HepG2 (cell line): ENCODE results near the gene DHRS4L2. TPM values are rescaled to one million over a fixed set of nuclear protein-coding genes. Genes with fewer than 3 reads are reported as not detected.
"Not testable (repeated sequence)": the region's sequence is repeated elsewhere in the genome, so short reads cannot be mapped to it uniquely, and the experiment has no call there.

Source experiments
- ATAC-seq: fragments of 200-7000 bp; cut with Tn5 transposase; 3 replicates; pipeline ENCODE4 v1.9.1; 2020; ENCODE audit warnings: mild to moderate bottlenecking, moderate library complexity
- BruUV-seq: library from RNA; stranded (reverse); fragments of 400-500 nt; replicated peaks from 2 replicates; lab custom pipeline; 2021; lab: Mats Ljungman, UMichigan
- CTCF ChIA-PET: fragments of 300-600 bp; formaldehyde crosslinking; extraction: SDS; loops from one replicate; lab custom pipeline; 2021; ENCODE audit warnings: low total read pairs, inconsistent platforms, low intra/inter-chr PET ratio; lab: Yijun Ruan, JAX
- POLR2A ChIA-PET: fragments of 350-600 bp; sonication (Branson Sonifier 250); formaldehyde crosslinking; loops from one replicate; lab custom pipeline; 2020; ENCODE audit warnings: antibody characterized with exemption, inconsistent platforms; lab: Yijun Ruan, JAX
- DNase-seq: peaks from one replicate; pipeline ENCODE4 v3.0.0-alpha.2; 2015; ENCODE audit warnings: low spot score
- FAIRE-seq: peaks from 3 replicates; lab custom pipeline; 2011; peaks lifted over from hg19 to GRCh38; lab: Jason Lieb, UNC
- H2AFZ ChIP-seq: one replicate; pipeline ENCODE4 v1.6.1; 2011; ENCODE audit warnings: low read length, inconsistent platforms
- H3K27ac ChIP-seq: fragments of 300-600 bp; 3 replicates; pipeline ENCODE4 v1.8.0; 2011; ENCODE audit warnings: mixed run types, mild to moderate bottlenecking, mixed read lengths, low read length, inconsistent platforms; ENCODE audit not compliant: insufficient read depth; ENCODE audit errors: extremely low read length
- H3K27me3 ChIP-seq, 2 experiments: fragments of 200-600 bp in 1 of 2; 2 replicates in 1 of 2; 3 replicates in 1 of 2; pipeline versions ENCODE4 v1.6.0 to v1.8.0; 2011; ENCODE audit warnings: low read length in 2 of 2, mild to moderate bottlenecking in 2 of 2, moderate library complexity in 2 of 2, inconsistent platforms in 1 of 2; ENCODE audit not compliant: insufficient read depth in 2 of 2, control insufficient read depth in 1 of 2
- H3K36me3 ChIP-seq, 2 experiments: fragments of 200-600 bp in 1 of 2; replicated peaks in 1 of 2; 2 replicates in 1 of 2; 3 replicates in 1 of 2; pipeline versions ENCODE4 v1.5.1 to v1.8.0; 2011; ENCODE audit warnings: low read length in 2 of 2, inconsistent platforms in 1 of 2; ENCODE audit not compliant: insufficient read depth in 2 of 2, control insufficient read depth in 1 of 2
- H3K4me1 ChIP-seq: 2 replicates; pipeline ENCODE4 v1.5.1; 2012; ENCODE audit warnings: low read length, inconsistent platforms; ENCODE audit not compliant: insufficient read depth
- H3K4me2 ChIP-seq: 2 replicates; pipeline ENCODE4 v1.6.0; 2011; ENCODE audit warnings: low read depth, low read length, inconsistent platforms
- H3K4me3 ChIP-seq, 3 experiments: fragments of 200-600 bp in 1 of 3; sonication (generic), shearing (Covaris generic) in 1 of 3; replicated peaks in 1 of 3; 2 replicates each; pipeline ENCODE4 v1.5.1; 2011 to 2016; ENCODE audit warnings: low read length in 3 of 3, inconsistent platforms in 2 of 3, low read depth in 2 of 3, mild to moderate bottlenecking in 2 of 3, control low read depth in 1 of 3, mixed read lengths in 1 of 3; ENCODE audit not compliant: insufficient read depth in 1 of 3
- H3K79me2 ChIP-seq: one replicate; pipeline ENCODE4 v1.6.1; 2011; ENCODE audit warnings: low read length, inconsistent platforms; ENCODE audit not compliant: insufficient read depth
- H3K9ac ChIP-seq: 2 replicates; pipeline ENCODE4 v1.6.0; 2011; ENCODE audit warnings: mild to moderate bottlenecking, low read depth, low read length, inconsistent platforms; ENCODE audit not compliant: insufficient read depth
- H3K9me3 ChIP-seq: 2 replicates; pipeline ENCODE4 v1.5.1; 2012; ENCODE audit warnings: mild to moderate bottlenecking, low read length
- H4K20me1 ChIP-seq: 2 replicates; pipeline ENCODE4 v1.6.0; 2011; ENCODE audit warnings: inconsistent platforms, mild to moderate bottlenecking, low read length, moderate library complexity; ENCODE audit not compliant: insufficient read depth
- LCORL ChIP-seq, 2 experiments: fragments of 450-650 bp in 1 of 2; sonication (generic) in 1 of 2; formaldehyde crosslinking in 1 of 2; IDR thresholded peaks; 2 replicates each; pipeline versions ENCODE4 v1.5.0 to v1.6.1; 2017 to 2020; ENCODE audit warnings: antibody characterized with exemption in 1 of 2, missing genetic modification reagents in 1 of 2
- WGBS: methylation state at CpG from one replicate; pipeline ENCODE4 v1.1.6; 2017; ENCODE audit warnings: low lambda C conversion rate; 5-methylcytosine and 5-hydroxymethylcytosine counted together
- in situ Hi-C: cut with HindIII; loops from 2 replicates; pipeline ENCODE4 v1.10.0; 2017; ENCODE audit warnings: low pct_unique_long_range_greater_than_20kb; ENCODE audit not compliant: extremely low pct_ligation_motif_present
- intact Hi-C: fragments of 100-400 bp; cut with micrococcal nuclease; formaldehyde crosslinking; loops from one replicate; pipeline ENCODE4 v1.10.0; 2022; ENCODE audit not compliant: unreplicated experiment
- polyA plus RNA-seq, 8 experiments: library from polyadenylated mRNA; depleted of rRNA in 3 of 8; stranded (reverse) in 7 of 8; unstranded in 1 of 8; fragments of >200 nt; fragmentation: Illumina TruSeq in 4 of 8; extraction: Trizol in 4 of 8; gene quantifications; 2 replicates each; pipeline versions ENCODE4 v1.2.1 to v1.2.3, GENCODE V29; 2011 to 2016; ENCODE audit warnings: low read depth in 4 of 8, missing spikeins in 1 of 8, mixed read lengths in 1 of 8; ENCODE audit not compliant: insufficient read depth in 1 of 8
- total RNA-seq, 5 experiments: library from RNA; depleted of rRNA; stranded (reverse); fragments of >200 nt; fragmentation: Illumina TruSeq; extraction: Trizol; gene quantifications; 2 replicates each; pipeline ENCODE4 v1.2.3, GENCODE V29; 2016; ENCODE audit warnings: low read depth in 1 of 5

Gene DHRS4L2
- total and polyA plus RNA-seq, 2 of the 13 experiments (the other 11 are each of a cell fraction or from before 2014, with no cell fraction given) = 24.7 to 38.2 TPM

DNA sequence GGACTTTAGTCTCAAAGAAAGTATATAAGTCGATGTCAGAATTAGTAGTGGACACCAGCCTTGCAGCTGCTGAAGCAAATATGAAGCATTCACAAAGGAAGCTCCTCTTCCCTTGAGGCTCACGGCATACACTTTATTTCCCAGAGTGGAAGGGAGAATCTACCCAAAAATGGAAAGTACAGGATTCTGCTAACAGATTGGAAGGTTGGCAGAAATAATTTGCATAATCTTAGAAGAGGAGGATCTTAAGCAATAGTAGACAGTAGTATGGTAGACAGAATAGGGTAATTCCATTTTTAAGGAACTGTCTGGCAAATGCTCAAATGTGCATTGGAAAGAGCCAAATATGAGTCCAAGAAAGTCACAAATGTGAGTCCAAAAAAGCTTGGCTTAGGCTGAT is 32.9 kb upstream of the DHRS4L2 start:
- H4K20me1 ChIP-seq, H3K9ac ChIP-seq, H3K27me3 ChIP-seq, FAIRE-seq, H3K36me3 ChIP-seq, DNase-seq, H2AFZ ChIP-seq, H3K79me2 ChIP-seq, POLR2A ChIA-PET, BruUV-seq, H3K9me3 ChIP-seq, H3K27ac ChIP-seq, H3K4me2 ChIP-seq, in situ Hi-C loops, intact Hi-C loops, ATAC-seq, CTCF ChIA-PET, H3K4me3 ChIP-seq: not testable (repeated sequence)
- WGBS = 96% methylated on average over 2 of the region's 2 CpGs
- peaks cover 27% of the 10 kb centered on the region for H3K4me1 ChIP-seq

DNA sequence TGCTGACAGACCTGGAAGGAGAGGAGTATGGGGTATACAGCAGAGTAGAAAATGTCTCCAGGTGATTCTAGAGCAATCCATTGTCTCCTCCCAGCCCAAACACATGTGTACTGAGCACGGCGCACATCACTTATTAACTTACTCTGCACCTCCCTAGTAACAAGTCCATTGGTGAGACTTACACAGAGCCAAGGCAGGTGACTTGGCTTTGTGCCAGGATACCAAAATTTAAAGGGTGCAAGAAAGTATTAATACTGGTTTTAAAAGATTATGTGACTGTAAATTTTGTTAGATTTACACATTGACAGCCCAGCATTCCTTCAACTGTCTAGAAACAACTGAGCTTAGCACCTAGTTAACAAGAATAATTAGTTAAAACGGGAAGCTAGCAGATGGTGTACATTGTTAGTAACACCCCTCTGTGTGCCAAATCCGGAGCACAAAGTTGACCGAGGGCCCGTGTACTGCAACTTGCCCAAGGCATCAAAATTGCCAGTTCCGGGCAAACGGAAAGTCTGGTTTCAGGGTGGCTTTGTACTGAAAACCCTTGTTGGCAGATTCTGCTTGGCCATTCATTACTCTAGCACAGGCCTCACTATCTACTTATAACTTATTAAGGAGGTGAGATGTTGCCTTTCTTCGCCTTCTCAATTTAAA is 30.7 kb upstream of the DHRS4L2 start:
- H3K9me3 ChIP-seq; ATAC-seq; H3K27me3 ChIP-seq; CTCF ChIA-PET; H3K4me2 ChIP-seq; FAIRE-seq; H3K4me3 ChIP-seq; H3K79me2 ChIP-seq; POLR2A ChIA-PET; intact Hi-C loops; in situ Hi-C loops; H4K20me1 ChIP-seq; BruUV-seq; H3K36me3 ChIP-seq; H3K9ac ChIP-seq; H2AFZ ChIP-seq; H3K27ac ChIP-seq; DNase-seq; TF ChIP-seq LCORL (CRISPR knock-in tag; IDR thresholded peaks at IDR 0.05): not testable (repeated sequence)
- TF ChIP-seq LCORL (IDR thresholded peaks at IDR 0.05) = peak; percentile 95
- 97% methylated on average over 9 of the region's 9 CpGs for WGBS
- H3K4me1 ChIP-seq = peaks cover 10% of the 10 kb centered on the region

DNA sequence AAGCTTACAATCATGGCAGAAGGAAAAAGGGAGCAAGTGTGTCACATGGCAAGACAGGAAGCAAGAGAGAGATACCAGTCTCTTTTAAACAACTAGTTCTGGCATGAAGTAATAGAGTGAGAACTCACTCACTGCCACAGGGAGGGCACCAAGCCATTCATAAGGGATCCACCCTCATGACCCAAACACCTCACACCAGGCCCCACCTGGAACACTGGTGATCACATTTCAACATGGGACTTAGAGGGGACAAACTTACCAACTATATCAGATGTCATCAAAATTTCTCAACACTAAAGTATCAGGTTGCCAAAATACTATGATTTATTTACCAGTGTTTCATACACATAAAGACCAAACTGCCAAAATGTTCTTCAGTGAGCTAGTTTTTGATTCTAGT is 27.8 kb upstream of the DHRS4L2 start:
- H3K4me1 ChIP-seq, H2AFZ ChIP-seq, H3K9me3 ChIP-seq, POLR2A ChIA-PET, in situ Hi-C loops, FAIRE-seq, H3K4me2 ChIP-seq, H3K4me3 ChIP-seq, H3K27me3 ChIP-seq, H3K9ac ChIP-seq, intact Hi-C loops, ATAC-seq, DNase-seq, CTCF ChIA-PET, BruUV-seq, H3K27ac ChIP-seq, H3K36me3 ChIP-seq, H3K79me2 ChIP-seq, H4K20me1 ChIP-seq: not testable (repeated sequence)

DNA sequence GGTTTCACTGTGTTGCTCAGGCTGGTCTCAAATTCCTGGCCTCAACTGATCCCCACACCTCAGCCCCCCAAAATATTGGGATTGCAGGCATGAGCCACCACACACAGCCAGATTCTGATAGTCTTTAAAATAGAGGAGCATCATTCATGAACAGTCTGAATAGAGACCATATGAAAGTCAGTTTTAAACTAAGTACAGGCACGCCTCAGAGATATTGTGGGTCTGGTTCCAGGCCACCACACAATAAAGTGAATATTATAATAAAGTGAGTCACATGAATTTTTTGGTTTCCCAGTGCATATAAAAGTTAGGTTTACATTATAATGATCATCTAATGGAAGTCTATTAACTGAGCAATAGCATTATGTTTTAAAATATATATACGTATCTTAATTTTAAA is 27.0 kb upstream of the DHRS4L2 start:
- H3K9ac ChIP-seq, H3K27ac ChIP-seq, in situ Hi-C loops, H3K36me3 ChIP-seq, H3K4me2 ChIP-seq, H2AFZ ChIP-seq, FAIRE-seq, DNase-seq, intact Hi-C loops, BruUV-seq, CTCF ChIA-PET, ATAC-seq, H4K20me1 ChIP-seq, POLR2A ChIA-PET, H3K9me3 ChIP-seq, H3K4me1 ChIP-seq, H3K79me2 ChIP-seq, H3K4me3 ChIP-seq, H3K27me3 ChIP-seq: not testable (repeated sequence)
- WGBS = 95% methylated on average over 1 of the region's 2 CpGs
